GM19463 (cell line): ENCODE data around the gene FRMD4B.

Source experiments
- ATAC-seq: cut with Tn5 transposase; IDR thresholded peaks from one replicate; pipeline ENCODE4 v1.9.1; 2021; ENCODE audit warnings: mild to moderate bottlenecking, moderate library complexity; ENCODE audit not compliant: unreplicated experiment

FRMD4B gene

GRCh38 chr3:69368129-69368741 is 17.7 kb downstream of the FRMD4B start:
- ATAC-seq = peak; percentile 99

- no peak for ATAC-seq
Observed at GRCh38 chr3:69367586-69367985, 18.3 kb downstream of the FRMD4B start.

- ATAC-seq = no peak
Observed at GRCh38 chr3:69364354-69364753, 21.5 kb downstream of the FRMD4B start.

- no peak for ATAC-seq
Observed at GRCh38 chr3:69360690-69361089, 25.2 kb downstream of the FRMD4B start.

- ATAC-seq = no peak
Observed at GRCh38 chr3:69359916-69360315, 26.0 kb downstream of the FRMD4B start.

- no peak for ATAC-seq
Observed at GRCh38 chr3:69359339-69359893, 26.5 kb downstream of the FRMD4B start.

- no peak for ATAC-seq
Observed at GRCh38 chr3:69357196-69357595, 28.7 kb downstream of the FRMD4B start.

GRCh38 chr3:69354948-69355347 is 30.9 kb downstream of the FRMD4B start:
- ATAC-seq = no peak

- ATAC-seq = no peak
Observed at GRCh38 chr3:69353503-69353902, 32.4 kb downstream of the FRMD4B start.

- no peak for ATAC-seq
Observed at GRCh38 chr3:69353088-69353478, 32.8 kb downstream of the FRMD4B start.

- no peak for ATAC-seq
Observed at GRCh38 chr3:69352305-69353087, 33.4 kb downstream of the FRMD4B start.

GRCh38 chr3:69343875-69344274 is 42.0 kb downstream of the FRMD4B start:
- ATAC-seq = no peak

- ATAC-seq = no peak
Observed at GRCh38 chr3:69342074-69342473, 43.8 kb downstream of the FRMD4B start.

GRCh38 chr3:69339760-69340159 is 46.1 kb downstream of the FRMD4B start:
- no peak for ATAC-seq

GRCh38 chr3:69338911-69339310 is 47.0 kb downstream of the FRMD4B start:
- no peak for ATAC-seq

- ATAC-seq = no peak
Observed at GRCh38 chr3:69332934-69333333, 53.0 kb downstream of the FRMD4B start.

- ATAC-seq = no peak
Observed at GRCh38 chr3:69330891-69331400, 54.9 kb downstream of the FRMD4B start.

- no peak for ATAC-seq
Observed at GRCh38 chr3:69329892-69330291, 56.0 kb downstream of the FRMD4B start.

GRCh38 chr3:69328963-69329302 is 57.0 kb downstream of the FRMD4B start:
- no peak for ATAC-seq

- no peak for ATAC-seq
Observed at GRCh38 chr3:69328103-69328962, 57.6 kb downstream of the FRMD4B start.

GRCh38 chr3:69326855-69327300 is 59.0 kb downstream of the FRMD4B start:
- ATAC-seq = peak; percentile 71
